GM18507 (cell line): ENCODE data around the gene TMEM52.

Source experiments
- DNase-seq: peaks from one replicate; pipeline ENCODE4 v3.0.0; 2011; ENCODE audit warnings: low read depth; ENCODE audit not compliant: insufficient read length; ENCODE audit errors: extremely low spot score
- FAIRE-seq: peaks from 2 replicates; lab custom pipeline; 2011; peaks lifted over from hg19 to GRCh38; lab: Jason Lieb, UNC

The TMEM52 gene

GRCh38 chr1:1883092-1883873 is 35.8 kb downstream of the TMEM52 start:
- DNase-seq (no peak), FAIRE-seq (no peak)

- FAIRE-seq, result no peak
- no peak for DNase-seq
Measured at GRCh38 chr1:1881727-1882126, 37.4 kb downstream of the TMEM52 start.

DNA sequence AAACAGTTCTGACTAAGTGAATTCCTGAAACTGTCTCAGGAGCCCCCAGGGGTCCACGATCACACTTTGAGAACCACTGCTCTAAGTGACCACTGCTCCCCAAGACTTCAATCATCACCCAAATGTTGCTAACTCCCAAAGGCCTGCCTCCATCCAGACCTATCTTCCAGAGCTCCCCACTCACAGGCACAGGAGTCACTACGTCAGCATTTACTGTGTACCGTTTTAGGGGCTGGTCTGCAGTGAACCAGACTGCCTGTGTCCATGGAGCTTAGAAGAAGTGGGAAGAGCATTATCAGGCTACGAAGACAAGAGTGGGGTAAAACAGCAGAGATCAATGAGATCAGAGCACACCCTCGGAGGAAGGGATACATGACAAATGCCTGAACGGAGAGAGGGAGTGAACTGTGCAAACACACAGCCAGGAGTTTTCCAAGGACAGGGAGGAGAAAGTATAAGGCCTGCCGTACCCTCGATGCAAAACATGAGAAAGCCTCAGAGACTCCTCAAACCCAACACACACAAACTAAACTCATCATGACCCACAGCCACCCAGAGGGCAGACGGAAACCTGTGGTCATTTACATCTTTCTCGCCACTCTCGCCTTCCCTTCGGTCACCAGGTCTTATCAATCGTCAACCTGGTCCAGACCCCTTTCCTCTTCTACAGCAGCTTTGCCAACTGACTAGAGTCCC is 38.3 kb downstream of the TMEM52 start:
- DNase-seq, result no peak
- FAIRE-seq, result no peak

DNA sequence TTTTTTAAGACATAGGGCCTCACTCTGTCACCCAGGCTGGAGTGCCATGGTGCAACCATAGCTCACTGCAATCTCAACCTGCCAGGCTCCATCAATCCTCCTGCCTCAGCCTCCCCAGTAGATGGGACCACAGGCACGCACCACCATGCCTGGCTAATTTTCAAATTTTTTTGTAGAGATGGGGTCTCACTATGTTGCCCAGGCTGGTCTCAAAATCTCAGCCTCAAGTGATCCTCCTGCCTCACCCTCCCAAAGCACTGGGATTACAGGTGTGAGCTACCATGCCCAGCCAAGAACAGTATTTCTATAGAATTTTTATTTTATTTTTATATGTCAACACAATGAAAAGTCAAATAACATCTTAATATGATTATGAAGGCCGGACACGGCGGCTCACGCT is 39.1 kb downstream of the TMEM52 start:
- no peak for FAIRE-seq

GRCh38 chr1:1877865-1878436 is 41.1 kb downstream of the TMEM52 start:
- FAIRE-seq, result no peak
- DNase-seq, result no peak

More for the DNA sequence above, 39.1 kb downstream of the TMEM52 start:
- DNase-seq, result no peak

DNA sequence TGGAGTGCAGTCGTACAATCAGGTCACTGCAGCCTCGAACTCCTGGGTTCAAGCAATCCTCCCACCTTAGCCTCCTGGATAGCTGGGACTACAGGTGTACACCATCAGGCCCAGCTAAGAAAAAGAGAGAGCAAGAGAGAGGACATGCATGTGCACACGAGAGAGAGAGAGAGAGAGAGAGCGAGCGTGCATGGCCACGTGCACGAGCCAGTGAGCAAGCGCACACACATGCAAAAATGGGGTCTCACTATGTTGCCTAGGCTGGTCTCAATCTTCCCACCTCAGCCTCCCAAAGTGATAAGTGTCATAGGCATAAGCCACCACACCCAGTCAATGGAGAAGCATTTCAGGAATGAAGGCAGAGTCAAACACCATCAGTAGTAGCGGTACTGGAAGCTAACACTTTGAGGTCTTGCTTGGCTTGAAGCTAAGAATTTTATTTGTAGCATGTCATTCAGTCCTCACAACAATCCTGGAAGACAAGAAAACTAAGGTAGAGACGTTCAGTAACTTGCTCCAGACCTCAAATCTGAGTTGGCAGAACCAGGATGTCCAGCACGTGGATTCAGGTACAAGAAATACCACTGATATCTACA is 42.6 kb downstream of the TMEM52 start:
- FAIRE-seq, result no peak
- no peak for DNase-seq

GRCh38 chr1:1875932-1876331 is 43.1 kb downstream of the TMEM52 start:
- DNase-seq (no peak), FAIRE-seq (no peak)

- DNase-seq (no peak), FAIRE-seq (no peak)
Measured at GRCh38 chr1:1874901-1875300, 44.2 kb downstream of the TMEM52 start.

DNA sequence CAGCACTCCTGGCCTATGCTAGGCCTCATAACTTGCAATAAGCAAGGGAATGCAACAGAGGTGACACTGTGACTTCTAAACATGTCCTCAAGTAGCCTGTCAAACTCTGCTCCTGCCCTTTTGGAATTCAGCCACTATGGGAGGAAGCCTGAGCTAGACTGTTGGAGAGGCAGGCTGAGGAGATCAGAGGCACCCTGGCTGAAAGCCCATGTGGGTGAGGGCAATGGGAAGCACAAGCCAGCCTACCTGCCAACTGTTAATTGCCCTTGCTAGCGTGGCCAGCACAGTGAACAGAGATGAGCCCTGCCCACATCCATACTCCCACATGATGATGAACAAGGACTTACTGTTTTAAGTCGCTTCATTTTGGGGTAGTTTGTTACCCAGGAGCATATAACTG is 45.9 kb downstream of the TMEM52 start:
- FAIRE-seq (no peak), DNase-seq (no peak)

DNA sequence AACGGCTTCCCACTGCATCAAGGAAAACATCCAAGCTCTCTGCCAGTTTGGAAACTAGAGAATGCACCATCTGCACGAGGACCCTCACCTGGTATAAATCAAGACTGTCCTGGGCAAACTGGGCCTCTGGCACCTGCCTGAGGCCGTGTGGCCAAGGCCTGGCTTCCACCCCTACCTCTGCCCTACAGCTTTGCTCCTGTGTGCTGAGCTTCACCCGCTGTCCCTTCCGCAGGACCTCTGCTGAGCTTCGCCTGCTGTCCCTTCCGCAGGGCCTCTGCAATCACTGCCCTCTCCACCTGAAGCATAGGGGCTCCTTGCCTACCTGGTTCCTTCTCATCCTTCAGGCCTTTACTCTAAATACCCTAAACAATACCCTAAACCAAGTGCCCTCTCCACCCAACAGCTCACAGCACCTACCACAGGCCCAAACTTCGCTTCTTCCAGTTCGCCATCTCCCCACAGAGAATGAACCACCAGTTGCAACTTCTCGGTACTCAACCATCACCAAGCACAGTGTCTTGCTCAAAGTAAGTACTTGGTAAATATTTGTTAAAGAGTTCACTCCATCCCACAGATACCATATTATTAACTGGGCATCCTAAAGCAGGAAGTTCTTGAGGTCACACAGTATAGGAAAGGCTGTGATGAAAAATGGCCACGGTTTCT is 46.6 kb downstream of the TMEM52 start:
- FAIRE-seq (no peak), DNase-seq (no peak)

GRCh38 chr1:1869469-1869868 is 49.6 kb downstream of the TMEM52 start:
- FAIRE-seq (no peak), DNase-seq (no peak)
